Vagina (tissue), 2 donors: ENCODE measurements around the gene STK39. TPM values are rescaled to one million over a fixed set of nuclear protein-coding genes. Genes with fewer than 3 reads are reported as not detected.

ENCODE experiments used
- DNase-seq, 2 donors: peaks; one replicate each; pipeline ENCODE4 v3.0.0-alpha.2; 2017; ENCODE audit errors: extremely low spot score in 2 of 2
- H3K27ac ChIP-seq: fragments of 200-600 bp; sonication (generic); one replicate; pipeline ENCODE4 v1.5.1; 2019
- H3K27me3 ChIP-seq: fragments of 200-600 bp; sonication (generic); one replicate; pipeline ENCODE4 v1.5.1; 2019
- H3K36me3 ChIP-seq, 2 donors: fragments of 200-600 bp; sonication (generic); one replicate each; pipeline ENCODE4 v1.5.1; 2017 to 2019
- H3K4me1 ChIP-seq: fragments of 200-600 bp; sonication (generic); one replicate; pipeline ENCODE4 v1.5.1; 2019
- H3K4me3 ChIP-seq, 2 donors: fragments of 200-600 bp; sonication (generic); 1 replicate in 1 of 2; 2 replicates in 1 of 2; pipeline ENCODE4 v1.5.1; 2016 to 2019
- H3K9me3 ChIP-seq: fragments of 200-600 bp; sonication (generic); one replicate; pipeline ENCODE4 v1.5.1; 2019
- POLR2A ChIP-seq, 2 donors: fragments of 450-650 bp; IDR thresholded peaks; one replicate each; pipeline ENCODE4 v1.6.1; 2017; ENCODE audit warnings: antibody characterized with exemption in 2 of 2, mild to moderate bottlenecking in 2 of 2, moderate library complexity in 2 of 2
- POLR2AphosphoS5 ChIP-seq, 2 donors: sonication (generic); formaldehyde crosslinking; IDR thresholded peaks; one replicate each; pipeline ENCODE4 v1.9.0; 2017; ENCODE audit warnings: antibody characterized with exemption in 2 of 2, mild to moderate bottlenecking in 2 of 2, low read depth in 1 of 2; ENCODE audit not compliant: insufficient read depth in 1 of 2
- intact Hi-C: fragments of 100-400 bp; cut with DNase I; formaldehyde crosslinking; loops from one replicate; pipeline ENCODE4 v1.15.1; 2023
- total RNA-seq: library from RNA; depleted of rRNA; stranded (reverse); fragments of >200 nt; gene quantifications from one replicate; pipeline ENCODE4 v1.2.3, GENCODE V29; 2016
- TF ChIP-seq, protein P1 (sequence below), 3 experiments: fragments of 450-650 bp in 2 of 3; fragments of 200-600 bp in 1 of 3; sonication (generic) in 1 of 3; IDR thresholded peaks; one replicate each; pipeline ENCODE4 v1.5.1; 2017 to 2019; ENCODE audit warnings: antibody characterized with exemption in 3 of 3, mild to moderate bottlenecking in 2 of 3, moderate library complexity in 2 of 3

STK39 gene
- total RNA-seq, 1 donor from 2014 or later: 15.5 TPM

DNA sequence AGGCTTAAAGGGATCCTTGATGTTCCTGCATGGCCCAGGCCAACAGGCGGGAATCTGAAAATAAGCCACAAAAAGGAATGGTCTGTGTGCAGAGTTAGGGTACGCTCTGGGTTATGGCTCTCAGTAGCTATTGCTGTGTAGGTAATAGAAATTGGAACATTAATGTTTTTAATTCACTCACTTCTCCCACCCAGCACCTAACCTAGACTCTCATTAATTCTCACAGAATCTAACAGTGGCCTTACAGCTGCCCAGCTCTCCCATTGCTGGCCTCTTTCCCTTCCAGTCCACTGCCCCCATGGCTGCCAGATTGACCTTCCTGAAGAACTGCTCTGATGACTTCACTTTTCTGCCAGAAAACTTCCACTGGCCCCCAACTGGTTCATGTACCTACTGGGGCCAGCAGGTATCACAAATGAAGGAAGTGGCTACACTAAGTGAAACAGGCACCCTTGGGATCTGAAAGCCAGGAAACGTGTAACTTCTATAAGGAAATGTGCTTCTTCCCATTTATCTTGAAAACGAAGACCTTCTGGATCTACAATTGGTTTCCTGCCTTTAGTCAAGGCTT is 315.2 kb downstream of the STK39 start:
- no peak for TF ChIP-seq POLR2A (IDR thresholded peaks at IDR 0.05)
- no peak for TF ChIP-seq POLR2AphosphoS5 (IDR thresholded peaks at IDR 0.05; ENCODE audit: insufficient read depth in 1 of 2, low read depth in 1 of 2)
- TF ChIP-seq, protein P1, sequence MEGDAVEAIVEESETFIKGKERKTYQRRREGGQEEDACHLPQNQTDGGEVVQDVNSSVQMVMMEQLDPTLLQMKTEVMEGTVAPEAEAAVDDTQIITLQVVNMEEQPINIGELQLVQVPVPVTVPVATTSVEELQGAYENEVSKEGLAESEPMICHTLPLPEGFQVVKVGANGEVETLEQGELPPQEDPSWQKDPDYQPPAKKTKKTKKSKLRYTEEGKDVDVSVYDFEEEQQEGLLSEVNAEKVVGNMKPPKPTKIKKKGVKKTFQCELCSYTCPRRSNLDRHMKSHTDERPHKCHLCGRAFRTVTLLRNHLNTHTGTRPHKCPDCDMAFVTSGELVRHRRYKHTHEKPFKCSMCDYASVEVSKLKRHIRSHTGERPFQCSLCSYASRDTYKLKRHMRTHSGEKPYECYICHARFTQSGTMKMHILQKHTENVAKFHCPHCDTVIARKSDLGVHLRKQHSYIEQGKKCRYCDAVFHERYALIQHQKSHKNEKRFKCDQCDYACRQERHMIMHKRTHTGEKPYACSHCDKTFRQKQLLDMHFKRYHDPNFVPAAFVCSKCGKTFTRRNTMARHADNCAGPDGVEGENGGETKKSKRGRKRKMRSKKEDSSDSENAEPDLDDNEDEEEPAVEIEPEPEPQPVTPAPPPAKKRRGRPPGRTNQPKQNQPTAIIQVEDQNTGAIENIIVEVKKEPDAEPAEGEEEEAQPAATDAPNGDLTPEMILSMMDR (IDR thresholded peaks at IDR 0.05): no peak
- Histone ChIP-seq H3K27me3 (no peaks in the 10 kb centered on the region), H3K27ac (no peak overlapping the region), H3K4me1 (no peaks in the 10 kb centered on the region), H3K9me3 (no peaks in the 10 kb centered on the region), H3K36me3 (no peaks in the 10 kb centered on the region), H3K4me3 (no peak overlapping the region)
- no peak for DNase-seq
- intact Hi-C loops: no loop called here

GRCh38 chr2:167929484-167929883 is 317.9 kb downstream of the STK39 start:
- Histone ChIP-seq H3K36me3 (no peaks in the 10 kb centered on the region), H3K27ac (no peak overlapping the region), H3K4me3 (no peak overlapping the region), H3K27me3 (no peaks in the 10 kb centered on the region), H3K9me3 (no peaks in the 10 kb centered on the region), H3K4me1 (no peaks in the 10 kb centered on the region)
- DNase-seq: no peak
- intact Hi-C loops: no loop called here
- no peak for TF ChIP-seq POLR2A (IDR thresholded peaks at IDR 0.05)
- TF ChIP-seq POLR2AphosphoS5 (IDR thresholded peaks at IDR 0.05; ENCODE audit: insufficient read depth in 1 of 2, low read depth in 1 of 2): no peak
- TF ChIP-seq, protein P1 (IDR thresholded peaks at IDR 0.05): no peak

DNA sequence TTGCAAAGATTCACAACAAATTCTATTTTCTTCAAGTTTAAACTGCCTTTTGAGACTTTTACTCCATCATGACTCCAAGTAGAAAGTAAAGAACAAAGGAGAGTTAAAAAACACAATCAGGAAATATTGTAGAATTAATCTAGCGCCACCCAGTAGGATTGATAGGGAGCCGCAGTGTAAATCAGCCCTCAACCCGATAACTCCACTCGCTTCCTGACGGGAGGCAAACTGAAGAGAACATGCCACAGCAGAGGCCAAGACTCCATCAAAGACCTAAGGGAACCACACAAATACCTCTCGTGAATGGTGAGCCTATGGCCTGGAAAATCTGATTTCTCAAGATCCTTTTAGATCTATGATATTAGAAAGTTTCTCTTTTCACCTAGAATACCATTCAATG is 319.0 kb downstream of the STK39 start:
- DNase-seq: no peak
- Histone ChIP-seq H3K4me3 (no peak overlapping the region), H3K9me3 (no peaks in the 10 kb centered on the region), H3K4me1 (no peaks in the 10 kb centered on the region), H3K27me3 (no peaks in the 10 kb centered on the region), H3K27ac (no peak overlapping the region), H3K36me3 (no peaks in the 10 kb centered on the region)
- intact Hi-C loops: no loop called here
- TF ChIP-seq POLR2A (IDR thresholded peaks at IDR 0.05): no peak
- TF ChIP-seq, protein P1 (IDR thresholded peaks at IDR 0.05): no peak
- TF ChIP-seq POLR2AphosphoS5 (IDR thresholded peaks at IDR 0.05; ENCODE audit: insufficient read depth in 1 of 2, low read depth in 1 of 2): no peak

DNA sequence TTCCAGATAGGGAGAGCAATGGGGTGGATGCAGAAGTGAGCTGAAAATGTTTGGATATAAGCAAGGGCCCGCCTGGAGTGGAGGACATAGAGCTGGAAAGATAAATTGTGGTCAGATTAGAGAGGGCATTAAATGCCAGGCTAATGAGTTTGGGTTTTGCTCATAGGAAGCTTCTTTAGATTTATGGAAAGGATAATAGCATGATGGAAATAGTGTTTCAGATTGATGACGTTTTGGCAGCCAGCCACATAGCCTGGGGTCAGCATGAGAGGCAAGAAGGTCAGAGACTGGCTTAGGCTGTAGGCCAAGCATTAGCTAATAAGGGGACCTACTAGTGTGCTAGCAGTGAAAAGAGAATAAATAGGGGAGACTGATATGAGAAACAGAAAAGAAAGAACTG is 321.6 kb downstream of the STK39 start:
- intact Hi-C loops: no loop called here
- H3K36me3 ChIP-seq: no peaks in the 10 kb centered on the region
- no peak overlapping the region for H3K4me3 ChIP-seq
- H3K4me1 ChIP-seq: no peaks in the 10 kb centered on the region
- H3K9me3 ChIP-seq: no peaks in the 10 kb centered on the region
- TF ChIP-seq, protein P1 (IDR thresholded peaks at IDR 0.05): no peak
- no peak for TF ChIP-seq POLR2A (IDR thresholded peaks at IDR 0.05)
- no peak for DNase-seq
- no peak overlapping the region for H3K27ac ChIP-seq
- H3K27me3 ChIP-seq: no peaks in the 10 kb centered on the region

GRCh38 chr2:167924556-167924955 is 322.8 kb downstream of the STK39 start:
- Histone ChIP-seq H3K9me3 (no peaks in the 10 kb centered on the region), H3K4me1 (no peaks in the 10 kb centered on the region), H3K27ac (no peak overlapping the region), H3K36me3 (no peaks in the 10 kb centered on the region), H3K27me3 (no peaks in the 10 kb centered on the region), H3K4me3 (no peak overlapping the region)
- no peak for DNase-seq
- intact Hi-C loops: no loop called here
- TF ChIP-seq POLR2A (IDR thresholded peaks at IDR 0.05) (no peak), POLR2AphosphoS5 (IDR thresholded peaks at IDR 0.05; ENCODE audit: insufficient read depth in 1 of 2, low read depth in 1 of 2) (no peak)
- TF ChIP-seq, protein P1 (IDR thresholded peaks at IDR 0.05): no peak
